ENCODE results near the gene KIF25.

GRCh38 chr6:168081858-168082546 lies 84.5 kb downstream of the KIF25 start:
- TF ChIP-seq, protein P1, sequence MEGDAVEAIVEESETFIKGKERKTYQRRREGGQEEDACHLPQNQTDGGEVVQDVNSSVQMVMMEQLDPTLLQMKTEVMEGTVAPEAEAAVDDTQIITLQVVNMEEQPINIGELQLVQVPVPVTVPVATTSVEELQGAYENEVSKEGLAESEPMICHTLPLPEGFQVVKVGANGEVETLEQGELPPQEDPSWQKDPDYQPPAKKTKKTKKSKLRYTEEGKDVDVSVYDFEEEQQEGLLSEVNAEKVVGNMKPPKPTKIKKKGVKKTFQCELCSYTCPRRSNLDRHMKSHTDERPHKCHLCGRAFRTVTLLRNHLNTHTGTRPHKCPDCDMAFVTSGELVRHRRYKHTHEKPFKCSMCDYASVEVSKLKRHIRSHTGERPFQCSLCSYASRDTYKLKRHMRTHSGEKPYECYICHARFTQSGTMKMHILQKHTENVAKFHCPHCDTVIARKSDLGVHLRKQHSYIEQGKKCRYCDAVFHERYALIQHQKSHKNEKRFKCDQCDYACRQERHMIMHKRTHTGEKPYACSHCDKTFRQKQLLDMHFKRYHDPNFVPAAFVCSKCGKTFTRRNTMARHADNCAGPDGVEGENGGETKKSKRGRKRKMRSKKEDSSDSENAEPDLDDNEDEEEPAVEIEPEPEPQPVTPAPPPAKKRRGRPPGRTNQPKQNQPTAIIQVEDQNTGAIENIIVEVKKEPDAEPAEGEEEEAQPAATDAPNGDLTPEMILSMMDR (conservative IDR thresholded peaks at IDR 0.05; ENCODE audit: low read length) = no peak
- no peak for TF ChIP-seq EZH2phosphoT487 (IDR thresholded peaks at IDR 0.05; ENCODE audit: borderline replicate concordance)

Measured in Loucy (cell line).